Measurements from ENCODE around the gene SEMA3C.

The SEMA3C gene

DNA sequence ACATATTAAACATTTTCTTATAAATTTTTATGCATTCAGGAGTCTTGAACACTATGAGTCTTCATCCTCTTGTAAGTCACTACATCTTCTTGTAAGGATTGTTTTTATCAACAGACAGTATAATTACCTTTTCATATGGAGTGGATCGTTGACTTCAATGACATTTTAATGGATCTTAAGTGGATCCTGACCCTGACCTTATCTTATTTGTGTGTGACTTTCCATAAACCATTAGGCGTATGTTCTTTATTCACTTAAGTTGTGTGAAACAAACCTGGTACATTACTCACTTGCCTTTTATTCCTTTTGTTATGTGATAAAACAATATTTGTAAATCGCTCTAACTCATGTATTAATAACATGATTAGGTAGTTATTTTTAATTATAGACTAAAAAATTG is 18.5 kb upstream of the SEMA3C start:
- H2AFZ ChIP-seq (ENCODE audit: low read length): no peak overlapping the region
- no peaks in the 10 kb centered on the region for H4K20me1 ChIP-seq (ENCODE audit: insufficient read depth, low read length, poor library complexity, severe bottlenecking)
- H3K27me3 ChIP-seq (ENCODE audit: insufficient read depth, low read length, poor library complexity, severe bottlenecking): no peaks in the 10 kb centered on the region
- H3K4me2 ChIP-seq (ENCODE audit: low read depth, low read length, poor library complexity, severe bottlenecking): no peak overlapping the region
- H3F3A ChIP-seq (ENCODE audit: low read depth): no peaks in the 10 kb centered on the region
- H3K4me1 ChIP-seq (ENCODE audit: insufficient read depth, low read length, poor library complexity, severe bottlenecking): no peaks in the 10 kb centered on the region
- no peak overlapping the region for H3K4me3 ChIP-seq (ENCODE audit: low read length, poor library complexity, severe bottlenecking)
- 0 out of 2 replicates have a peak, but pooled peaks cover 3% of the 10 kb centered on the region for H3K9me2 ChIP-seq (replicated peaks; ENCODE audit: low read depth, low read length)
- H3K9ac ChIP-seq (ENCODE audit: low read depth, low read length, poor library complexity, severe bottlenecking): no peak overlapping the region
- H3K36me3 ChIP-seq (ENCODE audit: insufficient read depth, low read length): no peaks in the 10 kb centered on the region
- H3K9me3 ChIP-seq (ENCODE audit: insufficient read depth, low read depth, low read length): no peaks in the 10 kb centered on the region
- H3K79me2 ChIP-seq (ENCODE audit: insufficient read depth, low read length): no peaks in the 10 kb centered on the region
- TF ChIP-seq CTCF (conservative IDR thresholded peaks at IDR 0.05; ENCODE audit: low read length) (no peak), EZH2phosphoT487 (IDR thresholded peaks at IDR 0.05; ENCODE audit: borderline replicate concordance) (no peak)

DNA sequence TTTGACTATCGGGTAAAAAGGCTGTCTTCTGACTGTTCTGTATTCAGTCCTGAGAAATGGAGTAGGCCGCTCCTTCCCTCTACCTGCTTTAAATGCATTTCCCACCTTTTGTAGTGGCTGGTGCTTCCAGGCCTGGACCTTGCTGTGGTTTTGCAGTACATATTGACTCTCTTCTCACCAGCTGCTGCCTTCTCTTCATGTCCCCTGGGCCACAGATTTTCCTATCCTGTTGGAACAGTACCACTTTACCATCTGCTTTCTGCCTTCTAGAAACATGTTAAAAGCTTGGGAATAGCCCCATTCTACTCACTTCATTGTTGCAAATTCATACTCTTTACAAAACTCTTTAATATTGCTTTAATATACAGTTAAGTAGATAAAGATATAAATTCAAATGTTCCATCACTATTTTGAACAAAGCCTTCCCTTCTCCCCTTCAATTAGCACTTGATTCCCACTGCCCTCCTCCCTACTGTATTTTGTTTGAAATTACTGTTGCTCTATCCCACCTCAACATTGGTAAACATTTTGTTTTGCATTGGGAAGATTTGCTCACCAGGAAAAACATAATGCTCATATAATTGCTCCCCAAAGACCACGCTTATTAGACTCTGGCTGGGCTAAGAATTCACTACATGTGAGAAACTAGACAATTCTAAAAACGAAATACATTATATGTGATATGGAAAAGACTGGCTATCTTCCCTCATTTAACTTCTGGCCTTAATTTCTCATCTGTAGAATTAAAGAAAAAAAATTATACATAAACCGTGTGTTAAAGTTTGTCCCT is 17.3 kb upstream of the SEMA3C start:
- Histone ChIP-seq H3K9ac (ENCODE audit: low read depth, low read length, poor library complexity, severe bottlenecking) (no peak overlapping the region), H3K36me3 (ENCODE audit: insufficient read depth, low read length) (no peaks in the 10 kb centered on the region), H3K4me3 (ENCODE audit: low read length, poor library complexity, severe bottlenecking) (no peak overlapping the region), H3K4me1 (ENCODE audit: insufficient read depth, low read length, poor library complexity, severe bottlenecking) (no peaks in the 10 kb centered on the region), H3K4me2 (ENCODE audit: low read depth, low read length, poor library complexity, severe bottlenecking) (no peak overlapping the region), H2AFZ (ENCODE audit: low read length) (no peak overlapping the region), H3K9me2 (replicated peaks; ENCODE audit: low read depth, low read length) (no peaks in the 10 kb centered on the region), H4K20me1 (ENCODE audit: insufficient read depth, low read length, poor library complexity, severe bottlenecking) (no peaks in the 10 kb centered on the region), H3F3A (ENCODE audit: low read depth) (no peaks in the 10 kb centered on the region), H3K79me2 (ENCODE audit: insufficient read depth, low read length) (no peaks in the 10 kb centered on the region), H3K27me3 (ENCODE audit: insufficient read depth, low read length, poor library complexity, severe bottlenecking) (no peaks in the 10 kb centered on the region), H3K9me3 (ENCODE audit: insufficient read depth, low read depth, low read length) (no peaks in the 10 kb centered on the region)
- TF ChIP-seq CTCF (conservative IDR thresholded peaks at IDR 0.05; ENCODE audit: low read length) (no peak), EZH2phosphoT487 (IDR thresholded peaks at IDR 0.05; ENCODE audit: borderline replicate concordance) (no peak)

GRCh38 chr7:80934321-80934720 is 15.5 kb upstream of the SEMA3C start:
- Histone ChIP-seq H3K9ac (ENCODE audit: low read depth, low read length, poor library complexity, severe bottlenecking) (no peak overlapping the region), H3K4me3 (ENCODE audit: low read length, poor library complexity, severe bottlenecking) (no peak overlapping the region), H3K4me1 (ENCODE audit: insufficient read depth, low read length, poor library complexity, severe bottlenecking) (no peaks in the 10 kb centered on the region), H3F3A (ENCODE audit: low read depth) (no peaks in the 10 kb centered on the region), H3K36me3 (ENCODE audit: insufficient read depth, low read length) (no peaks in the 10 kb centered on the region), H3K79me2 (ENCODE audit: insufficient read depth, low read length) (no peaks in the 10 kb centered on the region), H4K20me1 (ENCODE audit: insufficient read depth, low read length, poor library complexity, severe bottlenecking) (no peaks in the 10 kb centered on the region), H3K9me2 (replicated peaks; ENCODE audit: low read depth, low read length) (no peaks in the 10 kb centered on the region), H3K4me2 (ENCODE audit: low read depth, low read length, poor library complexity, severe bottlenecking) (no peak overlapping the region), H3K27me3 (ENCODE audit: insufficient read depth, low read length, poor library complexity, severe bottlenecking) (no peaks in the 10 kb centered on the region), H2AFZ (ENCODE audit: low read length) (no peak overlapping the region), H3K9me3 (ENCODE audit: insufficient read depth, low read depth, low read length) (no peaks in the 10 kb centered on the region)
- TF ChIP-seq EZH2phosphoT487 (IDR thresholded peaks at IDR 0.05; ENCODE audit: borderline replicate concordance) (no peak), CTCF (conservative IDR thresholded peaks at IDR 0.05; ENCODE audit: low read length) (no peak)

All from Loucy (cell line).